ENCODE measurements around the gene CCDC12. TPM values are rescaled to one million over a fixed set of nuclear protein-coding genes. Genes with fewer than 3 reads are reported as not detected.

Gene CCDC12
- total RNA-seq, 1 experiment from 2014 or later, result 52.7 TPM

GRCh38 chr3:47020311-47020710, 43.8 kb upstream of the CCDC12 start:
- no peaks in the 10 kb centered on the region for H3K9me3 ChIP-seq
- no peaks in the 10 kb centered on the region for H3K9me3 Mint-ChIP-seq (ENCODE audit: unreplicated experiment)
- ChIA-PET POLR2A (no interaction called here), CTCF (no interaction called here)
- DNase-seq, result no peak
- H3K27ac Mint-ChIP-seq (ENCODE audit: unreplicated experiment), result no peak overlapping the region
- H3K27me3 ChIP-seq (replicated peaks; ENCODE audit: control insufficient read depth, insufficient read depth, low read length), result no peaks in the 10 kb centered on the region
- peaks cover 1% of the 10 kb centered on the region; the same call in 1 of the 2 replicates for H3K36me3 ChIP-seq (ENCODE audit: control insufficient read depth, insufficient read depth, low read length)
- H3K4me1 ChIP-seq, result 0 out of 2 replicates have a peak, but pooled peaks cover 3% of the 10 kb centered on the region
- H3K27me3 Mint-ChIP-seq (ENCODE audit: insufficient read depth, unreplicated experiment), result no peaks in the 10 kb centered on the region
- no peak overlapping the region for H3K4me3 ChIP-seq (ENCODE audit: low read depth, low read length)
- peaks cover 35% of the 10 kb centered on the region for H3K36me3 Mint-ChIP-seq (ENCODE audit: insufficient read depth, unreplicated experiment)
- no TSS peak for BruUV-seq (replicated peaks)
- intact Hi-C loops (cut with micrococcal nuclease; ENCODE audit: unreplicated experiment), result no loop called here
- H3K4me3 Mint-ChIP-seq (ENCODE audit: unreplicated experiment), result no peak overlapping the region
- H3K4me1 Mint-ChIP-seq (ENCODE audit: low read depth, unreplicated experiment), result peaks cover 5% of the 10 kb centered on the region
- TF ChIP-seq, protein P1, sequence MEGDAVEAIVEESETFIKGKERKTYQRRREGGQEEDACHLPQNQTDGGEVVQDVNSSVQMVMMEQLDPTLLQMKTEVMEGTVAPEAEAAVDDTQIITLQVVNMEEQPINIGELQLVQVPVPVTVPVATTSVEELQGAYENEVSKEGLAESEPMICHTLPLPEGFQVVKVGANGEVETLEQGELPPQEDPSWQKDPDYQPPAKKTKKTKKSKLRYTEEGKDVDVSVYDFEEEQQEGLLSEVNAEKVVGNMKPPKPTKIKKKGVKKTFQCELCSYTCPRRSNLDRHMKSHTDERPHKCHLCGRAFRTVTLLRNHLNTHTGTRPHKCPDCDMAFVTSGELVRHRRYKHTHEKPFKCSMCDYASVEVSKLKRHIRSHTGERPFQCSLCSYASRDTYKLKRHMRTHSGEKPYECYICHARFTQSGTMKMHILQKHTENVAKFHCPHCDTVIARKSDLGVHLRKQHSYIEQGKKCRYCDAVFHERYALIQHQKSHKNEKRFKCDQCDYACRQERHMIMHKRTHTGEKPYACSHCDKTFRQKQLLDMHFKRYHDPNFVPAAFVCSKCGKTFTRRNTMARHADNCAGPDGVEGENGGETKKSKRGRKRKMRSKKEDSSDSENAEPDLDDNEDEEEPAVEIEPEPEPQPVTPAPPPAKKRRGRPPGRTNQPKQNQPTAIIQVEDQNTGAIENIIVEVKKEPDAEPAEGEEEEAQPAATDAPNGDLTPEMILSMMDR (IDR thresholded peaks at IDR 0.05; ENCODE audit: insufficient read depth in 1 of 2, low read depth in 1 of 2, low read length in 1 of 2, severe bottlenecking in 1 of 2, unreplicated experiment in 1 of 2), result no peak

GRCh38 chr3:47019201-47019600, 42.7 kb upstream of the CCDC12 start:
- Mint-ChIP-seq H3K4me1 (ENCODE audit: low read depth, unreplicated experiment) (no peaks in the 10 kb centered on the region), H3K36me3 (ENCODE audit: insufficient read depth, unreplicated experiment) (peaks cover 38% of the 10 kb centered on the region), H3K9me3 (ENCODE audit: unreplicated experiment) (no peaks in the 10 kb centered on the region), H3K27ac (ENCODE audit: unreplicated experiment) (peak overlapping the region; percentile 57), H3K4me3 (ENCODE audit: unreplicated experiment) (no peak overlapping the region), H3K27me3 (ENCODE audit: insufficient read depth, unreplicated experiment) (no peaks in the 10 kb centered on the region)
- Histone ChIP-seq H3K4me1 (0 out of 2 replicates have a peak, but pooled peaks cover 3% of the 10 kb centered on the region), H3K4me3 (ENCODE audit: low read depth, low read length) (no peak overlapping the region), H3K36me3 (ENCODE audit: control insufficient read depth, insufficient read depth, low read length) (peaks cover 1% of the 10 kb centered on the region; the same call in 1 of the 2 replicates), H3K27me3 (replicated peaks; ENCODE audit: control insufficient read depth, insufficient read depth, low read length) (no peaks in the 10 kb centered on the region), H3K9me3 (no peaks in the 10 kb centered on the region)
- CTCF ChIA-PET, result no interaction called here
- intact Hi-C loops (cut with micrococcal nuclease; ENCODE audit: unreplicated experiment), result no loop called here
- no peak for DNase-seq
- TF ChIP-seq, protein P1 (IDR thresholded peaks at IDR 0.05; ENCODE audit: insufficient read depth in 1 of 2, low read depth in 1 of 2, low read length in 1 of 2, severe bottlenecking in 1 of 2, unreplicated experiment in 1 of 2), result no peak
- no TSS peak for BruUV-seq (replicated peaks)
- POLR2A ChIA-PET, result no interaction called here

GRCh38 chr3:47018269-47018611, 41.7 kb upstream of the CCDC12 start:
- Mint-ChIP-seq H3K27me3 (ENCODE audit: insufficient read depth, unreplicated experiment) (no peaks in the 10 kb centered on the region), H3K4me1 (ENCODE audit: low read depth, unreplicated experiment) (no peaks in the 10 kb centered on the region), H3K4me3 (ENCODE audit: unreplicated experiment) (no peak overlapping the region), H3K27ac (ENCODE audit: unreplicated experiment) (no peak overlapping the region), H3K9me3 (ENCODE audit: unreplicated experiment) (no peaks in the 10 kb centered on the region), H3K36me3 (ENCODE audit: insufficient read depth, unreplicated experiment) (peaks cover 38% of the 10 kb centered on the region)
- no TSS peak for BruUV-seq (replicated peaks)
- ChIA-PET POLR2A (no interaction called here), CTCF (interaction anchor here (0.6 kb wide), 1 partner anchor 33 kb away, joined by 5 read pairs; no protein-coding TSS in a partner anchor)
- no peak for DNase-seq
- H3K9me3 ChIP-seq, result no peaks in the 10 kb centered on the region
- TF ChIP-seq, protein P1 (IDR thresholded peaks at IDR 0.05; ENCODE audit: insufficient read depth in 1 of 2, low read depth in 1 of 2, low read length in 1 of 2, severe bottlenecking in 1 of 2, unreplicated experiment in 1 of 2), result no peak
- intact Hi-C loops (cut with micrococcal nuclease; ENCODE audit: unreplicated experiment), result no loop called here
- no peak overlapping the region for H3K4me3 ChIP-seq (ENCODE audit: low read depth, low read length)
- H3K27me3 ChIP-seq (replicated peaks; ENCODE audit: control insufficient read depth, insufficient read depth, low read length), result no peaks in the 10 kb centered on the region
- 0 out of 2 replicates have a peak, but pooled peaks cover 9% of the 10 kb centered on the region for H3K4me1 ChIP-seq
- peaks cover 1% of the 10 kb centered on the region; the same call in 1 of the 2 replicates for H3K36me3 ChIP-seq (ENCODE audit: control insufficient read depth, insufficient read depth, low read length)
